K562 (cell line): Measurements from ENCODE around the gene FAM222A. TPM values are rescaled to one million over a fixed set of nuclear protein-coding genes. Genes with fewer than 3 reads are reported as not detected.

Source experiments
- ATAC-seq: fragments of 200-7000 bp; cut with Tn5 transposase; 3 replicates; pipeline ENCODE4 v1.9.1; 2020; ENCODE audit warnings: moderate library complexity
- BruUV-seq: library from RNA; stranded (reverse); fragments of 400-500 nt; replicated peaks from 2 replicates; lab custom pipeline; 2021; lab: Mats Ljungman, UMichigan
- CTCF ChIA-PET: fragments of 300-600 bp; formaldehyde crosslinking; extraction: SDS; loops from one replicate; lab custom pipeline; 2021; ENCODE audit warnings: low intra/inter-chr PET ratio; lab: Yijun Ruan, JAX
- POLR2A ChIA-PET: fragments of 300-600, 350-650 bp; sonication (Branson Sonifier 250); formaldehyde crosslinking; extraction: SDS; loops from one replicate; lab custom pipeline; 2021; ENCODE audit warnings: antibody characterized with exemption, inconsistent platforms; lab: Yijun Ruan, JAX
- DNase-seq, 4 experiments: peaks; one replicate each; pipeline versions ENCODE4 v3.0.0 to v3.0.0-alpha.2; 2011 to 2018; ENCODE audit warnings: low spot score in 3 of 4, mixed read lengths in 3 of 4; ENCODE audit errors: extremely low read depth in 1 of 4
- FAIRE-seq: peaks from 2 replicates; lab custom pipeline; 2011; peaks lifted over from hg19 to GRCh38; lab: Jason Lieb, UNC
- H2AFZ ChIP-seq: 2 replicates; pipeline ENCODE4 v1.6.0; 2011; ENCODE audit warnings: low read depth, low read length, control low read depth, inconsistent platforms
- H3K27ac ChIP-seq: fragments of 200-600 bp; 3 replicates; pipeline ENCODE4 v1.8.0; 2011; ENCODE audit warnings: low read depth, mild to moderate bottlenecking, control low read depth, inconsistent platforms, low read length, moderate library complexity, mixed read lengths; ENCODE audit errors: extremely low read depth
- H3K27me3 ChIP-seq, 2 experiments: fragments of 300-600 bp in 1 of 2; 2 replicates in 1 of 2; 3 replicates in 1 of 2; pipeline versions ENCODE4 v1.6.0 to v1.8.0; 2011; ENCODE audit warnings: inconsistent platforms in 2 of 2, low read length in 2 of 2, mild to moderate bottlenecking in 1 of 2, mixed read lengths in 1 of 2, moderate library complexity in 1 of 2; ENCODE audit not compliant: control insufficient read depth in 2 of 2, insufficient read depth in 2 of 2
- H3K36me3 ChIP-seq: fragments of 300-600 bp; 3 replicates; pipeline ENCODE4 v1.8.0; 2011; ENCODE audit warnings: mild to moderate bottlenecking, low read length, inconsistent platforms; ENCODE audit not compliant: control insufficient read depth, insufficient read depth
- H3K4me1 ChIP-seq, 2 experiments: fragments of 200-600 bp in 1 of 2; replicated peaks in 1 of 2; 2 replicates in 1 of 2; 3 replicates in 1 of 2; pipeline versions ENCODE4 v1.5.1 to v1.8.0; 2011; ENCODE audit warnings: inconsistent platforms in 2 of 2, low read length in 2 of 2, mild to moderate bottlenecking in 1 of 2, mixed read lengths in 1 of 2, moderate library complexity in 1 of 2; ENCODE audit not compliant: control insufficient read depth in 2 of 2, insufficient read depth in 2 of 2
- H3K4me2 ChIP-seq: 2 replicates; pipeline ENCODE4 v1.6.1; 2011; ENCODE audit warnings: low read length, control low read depth, inconsistent platforms, mixed read lengths; ENCODE audit not compliant: insufficient read depth
- H3K4me3 ChIP-seq: fragments of 200-600 bp; sonication (generic), shearing (Covaris generic); 2 replicates; pipeline ENCODE4 v1.5.1; 2016; ENCODE audit warnings: control low read depth, inconsistent platforms
- H3K79me2 ChIP-seq: fragments of 200-600 bp; 3 replicates; pipeline ENCODE4 v1.8.0; 2011; ENCODE audit warnings: low read length, inconsistent platforms; ENCODE audit not compliant: control insufficient read depth, insufficient read depth
- H3K9ac ChIP-seq, 2 experiments: 2 replicates each; pipeline versions ENCODE4 v1.6.0 to v1.6.1; 2011; ENCODE audit warnings: low read depth in 2 of 2, low read length in 2 of 2, control low read depth in 1 of 2, inconsistent platforms in 1 of 2, mild to moderate bottlenecking in 1 of 2, mixed read lengths in 1 of 2; ENCODE audit not compliant: insufficient read depth in 1 of 2
- H3K9me1 ChIP-seq: one replicate; pipeline ENCODE4 v1.6.0; 2011; ENCODE audit warnings: inconsistent platforms, mild to moderate bottlenecking, low read length, moderate library complexity; ENCODE audit not compliant: control insufficient read depth, insufficient read depth
- H3K9me3 ChIP-seq: replicated peaks from 2 replicates; pipeline ENCODE4 v1.5.1; 2011; ENCODE audit warnings: low read depth, low read length, inconsistent platforms; ENCODE audit not compliant: control insufficient read depth, insufficient read depth
- H4K20me1 ChIP-seq: replicated peaks from 2 replicates; pipeline ENCODE4 v1.6.1; 2011; ENCODE audit warnings: low read length, inconsistent platforms, mixed read lengths; ENCODE audit not compliant: control insufficient read depth, insufficient read depth
- MAFG ChIP-seq: fragments of 450-650 bp; conservative IDR thresholded peaks from 2 replicates; pipeline ENCODE4 v1.6.1; 2016; ENCODE audit warnings: missing genetic modification characterization, missing compliant biosample characterization
- SFPQ ChIP-seq: fragments of 200-400 bp; formaldehyde crosslinking; IDR thresholded peaks from 2 replicates; pipeline ENCODE4 v1.6.1; 2017; ENCODE audit warnings: mild to moderate bottlenecking, low read depth, low read length, moderate library complexity
- SMAD1 ChIP-seq: fragments of 150-350 bp; IDR thresholded peaks from 2 replicates; pipeline ENCODE4 v1.6.1; 2014; ENCODE audit warnings: low read length, low read depth; ENCODE audit not compliant: partially characterized antibody
- WGBS: fragments of 100-300 bp; shearing (Covaris generic); methylation state at CpG from one replicate; pipeline ENCODE4 v1.1.6; 2016; ENCODE audit warnings: low coverage, mixed read lengths; ENCODE audit not compliant: insufficient coverage; ENCODE audit errors: missing lambda C conversion rate; 5-methylcytosine and 5-hydroxymethylcytosine counted together
- in situ Hi-C: fragments of 300-500 bp; cut with MboI; formaldehyde crosslinking; loops from 4 replicates; pipeline ENCODE4 v1.15.0; 2018; ENCODE audit warnings: inconsistent platforms, mixed read lengths
- intact Hi-C: fragments of 100-400 bp; cut with micrococcal nuclease; formaldehyde crosslinking; loops from 2 replicates; pipeline ENCODE4 v1.14.2; 2022
- polyA plus RNA-seq, 8 experiments: library from polyadenylated mRNA; depleted of rRNA in 4 of 8; stranded (reverse) in 5 of 8; unstranded in 3 of 8; fragments of >200 nt; fragmentation: Nextera tagmentation in 2 of 8; fragmentation: Illumina TruSeq in 1 of 8; extraction: Ambion mirVana in 2 of 8; extraction: Trizol in 1 of 8; gene quantifications; 2 replicates each; pipeline versions ENCODE4 v1.2.1 to v1.2.3, GENCODE V29; 2011 to 2014; ENCODE audit warnings: inconsistent platforms in 1 of 8, missing spikeins in 1 of 8
- total RNA-seq, 7 experiments: library from RNA; depleted of rRNA in 6 of 7; stranded (reverse); fragments of >200 nt in 6 of 7; fragmentation: Illumina TruSeq in 2 of 7; extraction: Trizol in 2 of 7; gene quantifications; 2 replicates each; pipeline versions ENCODE4 v1.2.1 to v1.2.3, GENCODE V29; 2011 to 2021; ENCODE audit warnings: low replicate concordance in 1 of 7

The FAM222A gene
- total and polyA plus RNA-seq, 9 of the 15 experiments (the other 6 are each of a cell fraction or from before 2014, with no cell fraction given) = 0.03 to 0.36 (median 0.12) TPM; not detected in 1

- no peak for DNase-seq
- Histone ChIP-seq H3K4me2 (no peak overlapping the region), H2AFZ (no peak overlapping the region), H3K36me3 (no peaks in the 10 kb centered on the region), H4K20me1 (peaks cover 14% of the 10 kb centered on the region), H3K79me2 (no peaks in the 10 kb centered on the region), H3K9ac (no peak overlapping the region), H3K9me3 (no peaks in the 10 kb centered on the region), H3K27ac (no peak overlapping the region), H3K4me1 (peaks cover 9 to 25% of the 10 kb centered on the region in 2 experiments; a peak in 4 of 5 replicates), H3K27me3 (0 out of 5 replicates have a peak, but pooled peaks cover 0 to 4% of the 10 kb centered on the region in 2 experiments), H3K9me1 (peaks cover 6% of the 10 kb centered on the region), H3K4me3 (no peak overlapping the region)
- no peak for FAIRE-seq
- no peak for TF ChIP-seq MAFG (tag)
- TF ChIP-seq SMAD1 = no peak
- TF ChIP-seq SFPQ = no peak
- in situ Hi-C loops (no loop called here), intact Hi-C loops (loop anchor here (10.0 kb wide), 1 partner anchor 115 kb away; no protein-coding TSS in a partner anchor)
- no TSS peak for BruUV-seq
- CTCF ChIA-PET = no interaction called here
- WGBS = 44% methylated on average over 5 of the region's 5 CpGs
- POLR2A ChIA-PET = no interaction called here
- ATAC-seq = no peak
Observed at GRCh38 chr12:109710205-109710746, 3.3 kb upstream of the FAM222A start.
